Endothelial cell of hepatic sinusoid (primary cell): ENCODE results near the gene INPP4B.
"Not testable (repeated sequence)": the region's sequence is repeated elsewhere in the genome, so short reads cannot be mapped to it uniquely, and the experiment has no call there.

Source experiments
- in situ Hi-C: cut with HindIII; loops from 2 replicates; pipeline ENCODE4 v1.10.0; 2017; ENCODE audit warnings: low sequenced_read_pairs

INPP4B gene

DNA sequence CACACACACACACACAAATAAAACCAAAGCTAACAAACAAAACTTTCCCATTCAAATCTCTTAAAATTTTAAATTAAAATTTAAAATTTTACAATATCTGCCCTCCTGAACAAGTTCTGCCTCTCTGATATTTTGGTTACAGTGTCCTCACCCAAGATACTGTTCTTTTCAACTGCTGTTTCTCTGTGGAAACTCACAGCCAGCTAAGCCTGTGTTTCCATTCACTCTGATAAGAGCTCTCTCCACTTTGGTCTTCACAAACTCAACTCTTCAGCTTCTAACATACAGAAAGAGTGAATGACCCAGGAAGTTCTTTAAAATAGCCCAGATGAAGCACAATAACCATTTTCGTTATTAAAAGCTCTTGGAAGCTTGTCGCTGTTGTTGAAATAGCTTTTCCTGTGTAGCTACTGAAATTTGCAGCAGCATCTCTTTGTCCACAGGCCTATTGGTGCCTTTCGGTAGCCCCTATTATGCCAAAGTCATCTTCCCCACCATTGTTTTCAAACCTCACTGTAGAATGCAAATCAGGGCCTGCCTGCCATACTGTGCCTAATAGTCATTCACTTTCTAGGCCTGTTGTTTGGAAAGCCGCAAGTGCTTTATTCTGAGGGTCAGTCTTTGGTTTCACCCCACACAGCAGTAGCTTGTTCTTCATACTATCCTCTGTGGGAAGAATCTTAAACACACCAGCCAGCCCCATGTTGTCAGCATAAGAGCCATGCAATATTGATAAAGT, 19.4 kb downstream of the INPP4B start:
- in situ Hi-C loops, result no loop called here

GRCh38 chr4:142824368-142824767, 21.7 kb downstream of the INPP4B start:
- in situ Hi-C loops, result no loop called here

DNA sequence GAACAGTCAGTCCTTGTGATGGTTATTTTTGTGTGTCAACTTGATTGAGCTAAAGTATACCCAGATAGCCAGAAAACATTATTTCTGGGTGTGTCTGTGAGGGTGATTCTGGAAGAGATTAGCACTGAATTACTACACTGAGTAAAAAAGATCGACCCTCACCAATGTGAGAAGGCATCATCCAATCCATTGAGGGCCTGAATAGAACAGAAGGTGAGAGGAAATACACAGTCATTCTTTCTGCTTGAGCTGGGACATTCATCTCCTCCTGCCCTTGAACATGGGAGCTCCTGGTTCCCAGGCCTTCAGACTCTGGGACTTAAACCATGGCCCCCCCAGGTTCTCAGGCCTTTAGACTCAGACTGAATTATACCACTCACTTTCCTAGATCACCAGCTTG, 22.3 kb downstream of the INPP4B start:
- in situ Hi-C loops, result no loop called here

DNA sequence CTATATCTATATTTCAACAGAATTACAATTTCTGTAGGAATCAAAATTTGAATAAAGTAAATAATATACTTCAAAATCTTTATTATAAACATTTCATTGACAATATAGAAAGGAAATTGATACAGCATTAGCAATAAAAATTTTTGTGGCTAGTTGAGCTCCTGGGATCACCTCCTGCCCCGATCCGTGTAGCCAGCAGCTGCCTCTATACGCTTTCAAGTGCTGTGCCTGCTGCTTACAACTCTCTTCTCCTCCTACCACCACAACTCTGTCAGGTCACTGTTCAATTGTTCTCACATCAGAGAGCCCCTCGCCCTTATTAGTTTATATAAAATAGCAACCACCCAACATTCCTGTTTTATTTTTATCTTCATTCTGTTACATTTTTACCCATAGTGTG, 27.6 kb downstream of the INPP4B start:
- in situ Hi-C loops, result no loop called here

DNA sequence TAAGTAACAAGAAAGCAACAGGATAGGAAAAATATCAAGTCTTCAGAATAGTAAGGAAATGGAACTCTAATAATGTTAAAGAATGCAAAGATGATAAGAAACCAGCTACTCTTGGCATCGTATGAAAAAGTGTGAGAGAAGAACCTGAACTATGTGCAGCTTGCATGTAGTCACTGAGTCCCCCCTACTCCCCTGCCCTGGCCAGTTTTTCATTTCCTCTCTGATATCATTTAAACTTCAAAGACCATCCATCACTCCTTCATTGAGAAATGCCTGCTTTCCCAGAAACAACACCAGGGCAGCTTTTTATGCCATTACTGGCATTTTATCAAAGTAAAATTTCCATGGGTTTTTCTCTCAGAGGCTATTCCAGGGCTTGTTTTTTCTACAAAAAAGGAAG, 28.1 kb downstream of the INPP4B start:
- in situ Hi-C loops, result no loop called here

- in situ Hi-C loops, result no loop called here
Measured at GRCh38 chr4:142817442-142817841, 28.7 kb downstream of the INPP4B start.

DNA sequence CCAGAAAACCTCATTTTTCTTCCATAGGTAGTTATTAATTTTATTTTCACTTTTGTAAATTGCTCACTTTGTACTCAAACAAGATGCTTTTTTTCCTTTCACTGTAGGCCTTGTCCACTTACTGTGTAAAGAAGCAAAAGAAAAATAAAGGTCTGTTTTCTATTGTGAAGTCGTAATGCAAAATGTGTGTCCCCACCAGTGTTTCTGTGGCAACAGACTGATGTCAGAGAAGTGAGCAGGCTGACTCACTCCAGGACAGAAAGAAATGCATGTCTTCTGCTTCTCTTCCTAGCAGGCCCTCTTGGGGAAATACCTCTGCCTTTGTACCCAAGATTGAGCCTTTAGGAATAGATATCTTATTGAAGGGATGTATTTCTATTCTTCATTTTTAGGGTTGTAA, 30.3 kb downstream of the INPP4B start:
- in situ Hi-C loops, result no loop called here

- in situ Hi-C loops, result no loop called here
Measured at GRCh38 chr4:142813388-142813787, 32.7 kb downstream of the INPP4B start.

- in situ Hi-C loops, result no loop called here
Measured at GRCh38 chr4:142812091-142812490, 34.0 kb downstream of the INPP4B start.

- in situ Hi-C loops, result no loop called here
Measured at GRCh38 chr4:142811034-142811433, 35.1 kb downstream of the INPP4B start.

DNA sequence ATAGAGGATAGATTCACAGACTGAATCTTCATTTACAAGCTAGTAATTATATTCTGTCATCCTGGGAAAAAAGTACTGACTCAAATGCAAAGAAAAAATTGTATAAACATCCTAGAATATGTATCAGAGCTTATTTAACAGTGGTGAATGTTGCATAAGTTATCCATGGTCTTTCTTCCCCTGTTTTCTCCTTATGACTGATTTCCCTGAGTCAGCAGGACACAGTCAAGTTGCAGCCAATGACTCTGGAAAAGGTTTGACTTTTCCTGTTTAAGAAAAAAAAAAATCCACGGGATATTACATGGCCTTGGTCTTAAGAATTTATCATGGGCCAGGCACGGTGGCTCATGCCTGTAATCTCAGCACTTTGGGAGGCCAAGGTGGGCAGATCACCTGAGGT, 36.5 kb downstream of the INPP4B start:
- in situ Hi-C loops, result no loop called here

GRCh38 chr4:142803879-142804278, 42.2 kb downstream of the INPP4B start:
- in situ Hi-C loops, result not testable (repeated sequence)

DNA sequence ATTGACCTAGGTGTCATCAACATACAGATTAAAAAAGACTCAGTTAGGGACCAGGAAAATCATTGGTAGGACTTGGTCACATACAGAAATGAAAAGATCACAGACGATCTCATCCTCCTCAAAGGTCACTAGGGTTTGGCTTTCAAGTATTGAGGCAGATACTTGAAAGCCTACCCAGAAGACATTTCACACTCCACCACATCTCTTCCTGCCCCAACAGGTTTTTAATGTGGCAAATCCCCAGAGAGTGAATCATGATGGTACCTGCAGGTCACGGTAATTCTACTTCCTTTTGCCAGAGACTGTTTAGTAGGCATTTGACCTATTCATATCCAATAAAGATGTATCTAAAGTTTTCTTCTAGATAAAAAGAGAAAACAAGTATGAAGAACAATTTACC, 44.1 kb downstream of the INPP4B start:
- in situ Hi-C loops, result no loop called here

- in situ Hi-C loops, result no loop called here
Measured at GRCh38 chr4:142781114-142781513, 65.0 kb downstream of the INPP4B start.

DNA sequence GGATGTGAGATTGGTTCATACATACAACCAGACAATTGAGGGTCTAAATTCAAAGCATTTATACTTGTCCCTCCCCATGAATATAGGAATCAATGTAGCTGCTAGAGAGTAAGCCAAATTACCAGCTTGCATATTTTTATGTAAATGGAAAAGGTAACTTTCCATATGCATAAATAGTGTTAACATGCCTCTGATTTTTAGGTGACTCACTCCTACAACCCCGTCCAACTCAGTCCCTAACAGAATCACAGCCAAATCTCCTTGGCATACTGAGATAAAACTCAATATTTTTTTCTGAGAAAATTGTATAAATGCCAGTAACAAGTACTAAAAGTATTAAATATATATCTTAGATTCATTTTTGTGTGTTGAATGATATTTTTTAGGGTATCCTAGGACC, 67.2 kb downstream of the INPP4B start:
- in situ Hi-C loops, result no loop called here

DNA sequence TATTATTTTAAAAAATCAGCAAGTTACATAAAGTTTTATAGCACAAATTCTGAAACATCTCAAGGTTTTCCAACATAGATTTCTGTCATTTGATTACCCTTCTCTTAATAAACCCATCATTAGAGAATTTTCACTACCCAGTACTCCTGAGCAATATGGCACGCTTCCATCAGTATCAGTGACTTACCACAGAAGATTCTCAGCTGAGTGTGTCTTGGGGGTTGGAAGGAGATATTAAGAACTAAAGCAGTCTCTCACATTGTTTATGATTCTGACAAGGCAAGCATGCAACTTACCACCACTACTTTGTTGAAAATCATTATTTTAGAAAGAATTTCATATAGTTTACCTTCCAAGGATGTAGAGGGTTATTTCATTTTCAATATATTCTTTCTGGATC, 67.7 kb downstream of the INPP4B start:
- in situ Hi-C loops, result no loop called here

- in situ Hi-C loops, result no loop called here
Measured at GRCh38 chr4:142777045-142777743, 68.9 kb downstream of the INPP4B start.

DNA sequence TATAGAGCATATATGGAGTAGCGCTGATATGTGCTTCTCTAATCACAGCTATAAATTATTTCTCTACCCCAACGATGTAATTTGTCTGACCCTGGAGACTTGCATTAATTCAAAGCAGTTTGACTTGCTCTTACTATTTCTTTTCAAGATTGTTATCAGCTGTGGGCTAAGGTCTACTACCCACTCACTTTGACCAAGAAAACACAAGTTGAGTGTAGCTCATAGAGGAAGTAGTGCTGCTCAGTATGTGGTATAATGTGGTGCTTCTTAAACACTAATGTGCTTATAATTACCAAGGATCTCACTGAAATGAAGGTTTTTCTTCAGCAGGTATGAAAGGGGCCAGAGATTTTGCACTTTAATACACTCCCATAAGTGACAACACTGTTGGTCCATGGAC, 70.1 kb downstream of the INPP4B start:
- in situ Hi-C loops, result no loop called here

- in situ Hi-C loops, result no loop called here
Measured at GRCh38 chr4:142773505-142773904, 72.6 kb downstream of the INPP4B start.

DNA sequence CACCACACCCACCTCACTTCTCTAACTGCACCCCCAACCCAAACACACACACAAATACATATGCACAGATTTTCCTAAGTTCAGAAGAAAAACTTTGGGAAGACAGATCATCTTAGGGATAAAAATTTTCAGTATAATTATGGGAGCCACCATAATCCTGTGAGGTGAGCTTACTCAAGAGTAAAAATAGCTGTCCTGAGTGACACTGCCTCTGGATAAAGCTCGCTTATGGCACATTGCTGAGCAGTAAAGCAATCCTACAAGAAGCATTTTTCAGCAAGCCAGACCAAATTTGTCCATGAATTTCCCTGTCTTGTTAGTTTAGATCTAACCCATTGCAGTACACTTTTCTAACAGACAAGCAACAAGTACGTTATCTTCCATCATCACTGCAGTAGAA, 83.8 kb downstream of the INPP4B start:
- in situ Hi-C loops, result no loop called here

GRCh38 chr4:142752202-142752786, 93.8 kb downstream of the INPP4B start:
- in situ Hi-C loops, result loop anchor here (5.0 kb wide), 1 partner anchor 95 kb away; no protein-coding TSS in a partner anchor
